Activated CD4-positive, alpha-beta T cell treated with anti-CD3 and anti-CD28 coated beads, Interleukin-2, amount 50 U/mL, for 24 hours (primary cell): ENCODE data around the gene NFATC2IP.
A peak's percentile ranks its signal among the peaks of the same experiment; 100 is the strongest.

Source experiments
- DNase-seq, 2 donors: peaks; one replicate each; pipeline ENCODE4 v3.0.0-alpha.2; 2020; ENCODE audit warnings: low read depth in 1 of 2, low spot score in 1 of 2

NFATC2IP gene

GRCh38 chr16:28950648-28951409 is at the start of gene NFATC2IP:
TSS of gene NFATC2IP (plus strand) at chr16:28950937. CDS start at chr16:28951012, 75 bp downstream.
- peak; percentile 98 to 100 for DNase-seq

- DNase-seq: no peak
Measured at GRCh38 chr16:28901862-28902261, 48.9 kb upstream of the NFATC2IP start.

- no peak for DNase-seq
Measured at GRCh38 chr16:28902909-28903308, 47.8 kb upstream of the NFATC2IP start.

GRCh38 chr16:28903344-28904042 is 47.2 kb upstream of the NFATC2IP start:
- DNase-seq: no peak

GRCh38 chr16:28904363-28904762 is 46.4 kb upstream of the NFATC2IP start:
- no peak for DNase-seq

- no peak for DNase-seq
Measured at GRCh38 chr16:28904828-28905227, 45.9 kb upstream of the NFATC2IP start.

- no peak for DNase-seq
Measured at GRCh38 chr16:28905229-28905754, 45.4 kb upstream of the NFATC2IP start.

GRCh38 chr16:28905800-28906372 is 44.9 kb upstream of the NFATC2IP start:
- no peak for DNase-seq

- no peak for DNase-seq
Measured at GRCh38 chr16:28910086-28911031, 40.4 kb upstream of the NFATC2IP start.

- DNase-seq: no peak
Measured at GRCh38 chr16:28912558-28912957, 38.2 kb upstream of the NFATC2IP start.

GRCh38 chr16:28913946-28914724 is 36.6 kb upstream of the NFATC2IP start:
- no peak for DNase-seq

GRCh38 chr16:28915181-28915580 is 35.6 kb upstream of the NFATC2IP start:
- no peak for DNase-seq

- DNase-seq: no peak
Measured at GRCh38 chr16:28917095-28917494, 33.6 kb upstream of the NFATC2IP start.

- no peak for DNase-seq
Measured at GRCh38 chr16:28918698-28919097, 32.0 kb upstream of the NFATC2IP start.

GRCh38 chr16:28923231-28923587 is 27.5 kb upstream of the NFATC2IP start:
- no peak for DNase-seq

GRCh38 chr16:28923652-28924398 is 26.9 kb upstream of the NFATC2IP start:
- DNase-seq: no peak

GRCh38 chr16:28924399-28924761 is 26.4 kb upstream of the NFATC2IP start:
- no peak for DNase-seq

GRCh38 chr16:28924762-28925385 is 25.9 kb upstream of the NFATC2IP start, which contains the start of gene RABEP2:
TSS of gene RABEP2 (minus strand) at chr16:28925238. CDS start at chr16:28925163, 75 bp downstream.
- peak; percentile 94 to 96 for DNase-seq
